ENCODE data around the gene SLC35F4. TPM values are rescaled to one million over a fixed set of nuclear protein-coding genes. Genes with fewer than 3 reads are reported as not detected.

The SLC35F4 gene
- total RNA-seq, 1 experiment from 2014 or later: not detected

DNA sequence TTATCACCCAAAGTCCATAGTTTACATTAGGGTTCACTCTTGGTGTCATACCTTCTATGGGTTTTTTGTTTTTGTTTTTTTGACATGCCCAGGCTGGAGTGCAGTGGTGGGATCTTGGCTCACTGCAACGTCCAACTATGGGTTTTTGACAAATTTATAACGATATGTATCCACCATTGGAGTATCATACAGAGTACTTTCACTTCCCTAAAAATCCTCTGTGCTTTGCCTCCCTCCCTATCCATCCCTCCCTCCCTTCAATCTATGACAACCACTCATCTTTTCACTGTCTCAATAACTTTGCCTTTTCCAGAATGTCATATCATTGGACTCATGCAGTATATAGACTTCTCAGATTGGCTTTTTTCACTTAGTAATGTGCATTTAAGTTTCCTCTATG, 233.2 kb downstream of the SLC35F4 start:
- H2AK5ac ChIP-seq (ENCODE audit: insufficient read length, low read length): no peak overlapping the region
- no peak overlapping the region for H3T11ph ChIP-seq (ENCODE audit: low read length)
- H3K27ac ChIP-seq (ENCODE audit: insufficient read length, low read depth, low read length): no peak overlapping the region
- H3K4me2 ChIP-seq (ENCODE audit: insufficient read depth, insufficient read length, low read length): no peak overlapping the region
- no peak overlapping the region for H2BK12ac ChIP-seq (ENCODE audit: insufficient read length, low read depth, low read length)
- no peak overlapping the region for H2BK20ac ChIP-seq (ENCODE audit: low read depth, low read length, poor library complexity, severe bottlenecking)
- TF ChIP-seq, protein P1, sequence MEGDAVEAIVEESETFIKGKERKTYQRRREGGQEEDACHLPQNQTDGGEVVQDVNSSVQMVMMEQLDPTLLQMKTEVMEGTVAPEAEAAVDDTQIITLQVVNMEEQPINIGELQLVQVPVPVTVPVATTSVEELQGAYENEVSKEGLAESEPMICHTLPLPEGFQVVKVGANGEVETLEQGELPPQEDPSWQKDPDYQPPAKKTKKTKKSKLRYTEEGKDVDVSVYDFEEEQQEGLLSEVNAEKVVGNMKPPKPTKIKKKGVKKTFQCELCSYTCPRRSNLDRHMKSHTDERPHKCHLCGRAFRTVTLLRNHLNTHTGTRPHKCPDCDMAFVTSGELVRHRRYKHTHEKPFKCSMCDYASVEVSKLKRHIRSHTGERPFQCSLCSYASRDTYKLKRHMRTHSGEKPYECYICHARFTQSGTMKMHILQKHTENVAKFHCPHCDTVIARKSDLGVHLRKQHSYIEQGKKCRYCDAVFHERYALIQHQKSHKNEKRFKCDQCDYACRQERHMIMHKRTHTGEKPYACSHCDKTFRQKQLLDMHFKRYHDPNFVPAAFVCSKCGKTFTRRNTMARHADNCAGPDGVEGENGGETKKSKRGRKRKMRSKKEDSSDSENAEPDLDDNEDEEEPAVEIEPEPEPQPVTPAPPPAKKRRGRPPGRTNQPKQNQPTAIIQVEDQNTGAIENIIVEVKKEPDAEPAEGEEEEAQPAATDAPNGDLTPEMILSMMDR (conservative IDR thresholded peaks at IDR 0.05): no peak
- no peak overlapping the region for H2AFZ ChIP-seq (ENCODE audit: low read length)
- H4K20me1 ChIP-seq (ENCODE audit: control insufficient read depth, insufficient read depth, insufficient read length): no peaks in the 10 kb centered on the region
- H3K18ac ChIP-seq (ENCODE audit: insufficient read length, low read depth, low read length): no peak overlapping the region
- H3K9me3 ChIP-seq (ENCODE audit: control insufficient read depth, low read depth, low read length): no peaks in the 10 kb centered on the region
- no peak overlapping the region for H3K27ac Mint-ChIP-seq
- H3K27me3 Mint-ChIP-seq (ENCODE audit: low read depth): no peaks in the 10 kb centered on the region
- no peaks in the 10 kb centered on the region for H3K79me2 ChIP-seq (ENCODE audit: insufficient read depth, low read length)
- H3K9ac ChIP-seq (ENCODE audit: extremely low read depth, insufficient read length, low read length): no peak overlapping the region
- no peak overlapping the region for H2BK120ac ChIP-seq (ENCODE audit: low read depth, low read length, poor library complexity, severe bottlenecking)
- H3K36me3 Mint-ChIP-seq (ENCODE audit: insufficient read depth in 1 of 3, low read depth in 3 of 3): no peaks in the 10 kb centered on the region
- no peak overlapping the region for H3K4ac ChIP-seq (ENCODE audit: low read depth, low read length)
- no peak overlapping the region for H2BK5ac ChIP-seq (ENCODE audit: insufficient read length, low read length)
- H4K5ac ChIP-seq (ENCODE audit: insufficient read length, low read depth, low read length): no peak overlapping the region
- no peaks in the 10 kb centered on the region for H3K9me3 Mint-ChIP-seq
- H3K14ac ChIP-seq (ENCODE audit: insufficient read depth, low read length): no peak overlapping the region
- no peaks in the 10 kb centered on the region for H3K4me1 ChIP-seq (ENCODE audit: insufficient read depth, low read length)
- no peaks in the 10 kb centered on the region for H3K79me1 ChIP-seq (ENCODE audit: insufficient read depth, low read depth, low read length, poor library complexity, severe bottlenecking)
- no peak overlapping the region for H4K8ac ChIP-seq (replicated peaks; ENCODE audit: insufficient read length, low read depth, low read length)
- no peak overlapping the region for H3K23ac ChIP-seq (ENCODE audit: insufficient read length, low read depth, low read length)
- no peaks in the 10 kb centered on the region for H3K23me2 ChIP-seq (ENCODE audit: insufficient read length, low read depth, low read length, poor library complexity, severe bottlenecking)
- no peak overlapping the region for H4K91ac ChIP-seq (ENCODE audit: insufficient read length, low read depth, low read length)
- H3K27me3 ChIP-seq (ENCODE audit: insufficient read depth, low read length): no peaks in the 10 kb centered on the region
- no peak overlapping the region for H3K4me3 Mint-ChIP-seq
- H3K4me1 Mint-ChIP-seq: peaks cover 5 to 6% of the 10 kb centered on the region in 2 experiments; a peak in 2 of 4 replicates
- no peak for DNase-seq
- no peak overlapping the region for H3K56ac ChIP-seq (ENCODE audit: insufficient read length, low read depth, low read length)
- WGBS (ENCODE audit: extremely low coverage, insufficient read length, low lambda C conversion rate): no CpG with 5 or more reads among the region's 2 CpGs
- no peak overlapping the region for H2BK15ac ChIP-seq (ENCODE audit: low read depth, low read length)
